ENCODE measurements around the gene FNDC5.

Gene FNDC5

DNA sequence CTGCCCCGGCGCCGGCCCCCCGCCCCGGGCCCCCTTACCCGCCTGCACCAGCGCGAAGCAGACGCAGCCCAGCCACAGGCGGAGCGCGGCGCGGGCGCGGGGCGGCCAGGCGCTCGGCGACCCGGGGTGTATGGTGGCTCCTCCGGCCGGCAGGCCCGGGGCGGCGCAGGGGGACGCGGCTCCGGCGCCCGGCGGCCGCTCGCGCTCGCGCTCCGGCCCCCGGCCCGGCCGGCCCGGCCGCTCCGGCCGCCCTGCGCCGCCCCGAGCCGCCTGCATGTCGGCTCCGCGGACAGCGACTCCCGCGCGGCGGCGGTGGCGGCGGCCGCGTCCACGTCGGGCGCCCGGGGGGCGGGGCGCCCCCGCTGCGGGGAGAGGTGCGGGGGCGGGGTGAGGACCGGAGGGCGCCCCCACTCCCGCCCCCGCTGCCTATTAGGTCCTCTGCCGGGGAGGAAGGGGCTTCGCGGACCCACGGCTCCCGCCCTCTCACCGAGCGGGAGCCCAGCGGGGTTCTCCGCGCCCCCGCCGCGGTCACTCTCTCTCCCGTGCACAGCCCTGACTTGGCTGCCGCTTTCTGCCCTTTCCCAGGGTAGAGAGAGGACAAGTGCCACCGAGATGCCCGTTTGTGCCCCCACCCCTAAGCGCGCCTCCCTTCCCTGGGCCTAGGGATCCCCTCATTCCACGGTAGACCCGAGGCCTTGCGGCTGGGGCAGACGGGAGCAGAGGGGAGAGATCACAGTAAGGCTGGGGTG, at the start of gene FNDC5:
Gene FNDC5 (minus strand): TSS at position 298 of the 749 bp plus-strand sequence.
- TF ChIP-seq, protein P1, sequence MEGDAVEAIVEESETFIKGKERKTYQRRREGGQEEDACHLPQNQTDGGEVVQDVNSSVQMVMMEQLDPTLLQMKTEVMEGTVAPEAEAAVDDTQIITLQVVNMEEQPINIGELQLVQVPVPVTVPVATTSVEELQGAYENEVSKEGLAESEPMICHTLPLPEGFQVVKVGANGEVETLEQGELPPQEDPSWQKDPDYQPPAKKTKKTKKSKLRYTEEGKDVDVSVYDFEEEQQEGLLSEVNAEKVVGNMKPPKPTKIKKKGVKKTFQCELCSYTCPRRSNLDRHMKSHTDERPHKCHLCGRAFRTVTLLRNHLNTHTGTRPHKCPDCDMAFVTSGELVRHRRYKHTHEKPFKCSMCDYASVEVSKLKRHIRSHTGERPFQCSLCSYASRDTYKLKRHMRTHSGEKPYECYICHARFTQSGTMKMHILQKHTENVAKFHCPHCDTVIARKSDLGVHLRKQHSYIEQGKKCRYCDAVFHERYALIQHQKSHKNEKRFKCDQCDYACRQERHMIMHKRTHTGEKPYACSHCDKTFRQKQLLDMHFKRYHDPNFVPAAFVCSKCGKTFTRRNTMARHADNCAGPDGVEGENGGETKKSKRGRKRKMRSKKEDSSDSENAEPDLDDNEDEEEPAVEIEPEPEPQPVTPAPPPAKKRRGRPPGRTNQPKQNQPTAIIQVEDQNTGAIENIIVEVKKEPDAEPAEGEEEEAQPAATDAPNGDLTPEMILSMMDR (IDR thresholded peaks at IDR 0.05; ENCODE audit: insufficient read depth, low read length, poor library complexity, severe bottlenecking), result no peak
- TF ChIP-seq EZH2phosphoT487 (conservative IDR thresholded peaks at IDR 0.05; ENCODE audit: low read length), result no peak

GRCh38 chr1:32919811-32920733, 49.4 kb upstream of the FNDC5 start:
- Histone ChIP-seq H3K9me2 (replicated peaks; ENCODE audit: insufficient read depth, low read length) (no peaks in the 10 kb centered on the region), H2AFZ (ENCODE audit: low read depth, low read length, severe bottlenecking) (no peak overlapping the region), H3K36me3 (ENCODE audit: low read length) (no peaks in the 10 kb centered on the region), H4K20me1 (ENCODE audit: low read depth, low read length) (no peaks in the 10 kb centered on the region), H3K9ac (ENCODE audit: low read length) (no peak overlapping the region), H3K4me2 (ENCODE audit: low read depth, low read length, poor library complexity, severe bottlenecking) (no peak overlapping the region), H3K79me2 (ENCODE audit: insufficient read depth, low read length) (no peaks in the 10 kb centered on the region), H3F3A (ENCODE audit: insufficient read depth) (no peaks in the 10 kb centered on the region), H3K4me3 (ENCODE audit: insufficient read depth, low read length, poor library complexity, severe bottlenecking) (no peak overlapping the region), H3K27ac (ENCODE audit: low read depth, low read length) (no peak overlapping the region), H3K9me3 (ENCODE audit: insufficient read depth, low read length) (no peaks in the 10 kb centered on the region), H3K27me3 (ENCODE audit: low read length) (no peaks in the 10 kb centered on the region)
- no peak for TF ChIP-seq EZH2phosphoT487 (conservative IDR thresholded peaks at IDR 0.05; ENCODE audit: low read length)
- TF ChIP-seq, protein P1 (IDR thresholded peaks at IDR 0.05; ENCODE audit: insufficient read depth, low read length, poor library complexity, severe bottlenecking), result no peak

More for the DNA sequence above, at the start of gene FNDC5:
- H3K9ac ChIP-seq (ENCODE audit: low read length), result no peak within 1 kb of the TSS
- no peak within 1 kb of the TSS for H3K4me3 ChIP-seq (ENCODE audit: insufficient read depth, low read length, poor library complexity, severe bottlenecking)
- H3F3A ChIP-seq (ENCODE audit: insufficient read depth), result no peaks in the 10 kb centered on the region
- no peak within 1 kb of the TSS for H3K27ac ChIP-seq (ENCODE audit: low read depth, low read length)
- no peaks in the 10 kb centered on the region for H3K79me2 ChIP-seq (ENCODE audit: insufficient read depth, low read length)
- no peaks in the 10 kb centered on the region for H4K20me1 ChIP-seq (ENCODE audit: low read depth, low read length)
- no peaks in the 10 kb centered on the region for H3K9me3 ChIP-seq (ENCODE audit: insufficient read depth, low read length)
- no peaks in the 10 kb centered on the region for H3K9me2 ChIP-seq (replicated peaks; ENCODE audit: insufficient read depth, low read length)
- no peaks in the 10 kb centered on the region for H3K36me3 ChIP-seq (ENCODE audit: low read length)
- 0 out of 2 replicates have a peak, but pooled peaks cover 4% of the 10 kb centered on the region for H3K27me3 ChIP-seq (ENCODE audit: low read length)
- no peak within 1 kb of the TSS for H3K4me2 ChIP-seq (ENCODE audit: low read depth, low read length, poor library complexity, severe bottlenecking)
- H2AFZ ChIP-seq (ENCODE audit: low read depth, low read length, severe bottlenecking), result no peak within 1 kb of the TSS

GRCh38 chr1:32918179-32918578, 47.5 kb upstream of the FNDC5 start:
- Histone ChIP-seq H3K9me2 (replicated peaks; ENCODE audit: insufficient read depth, low read length) (no peaks in the 10 kb centered on the region), H3F3A (ENCODE audit: insufficient read depth) (no peaks in the 10 kb centered on the region), H3K4me3 (ENCODE audit: insufficient read depth, low read length, poor library complexity, severe bottlenecking) (no peak overlapping the region), H2AFZ (ENCODE audit: low read depth, low read length, severe bottlenecking) (no peak overlapping the region), H3K4me2 (ENCODE audit: low read depth, low read length, poor library complexity, severe bottlenecking) (no peak overlapping the region), H4K20me1 (ENCODE audit: low read depth, low read length) (no peaks in the 10 kb centered on the region), H3K27ac (ENCODE audit: low read depth, low read length) (no peak overlapping the region), H3K79me2 (ENCODE audit: insufficient read depth, low read length) (no peaks in the 10 kb centered on the region), H3K36me3 (ENCODE audit: low read length) (no peaks in the 10 kb centered on the region), H3K9ac (ENCODE audit: low read length) (no peak overlapping the region), H3K9me3 (ENCODE audit: insufficient read depth, low read length) (no peaks in the 10 kb centered on the region), H3K27me3 (ENCODE audit: low read length) (no peaks in the 10 kb centered on the region)
- TF ChIP-seq EZH2phosphoT487 (conservative IDR thresholded peaks at IDR 0.05; ENCODE audit: low read length), result no peak
- TF ChIP-seq, protein P1 (IDR thresholded peaks at IDR 0.05; ENCODE audit: insufficient read depth, low read length, poor library complexity, severe bottlenecking), result no peak

Measured in SU-DHL-6 (cell line).